GM18517 (cell line): Measurements from ENCODE around the gene IER3.

Source experiments
- ATAC-seq: cut with Tn5 transposase; IDR thresholded peaks from one replicate; pipeline ENCODE4 v1.9.1; 2021; ENCODE audit warnings: mild to moderate bottlenecking, moderate library complexity; ENCODE audit not compliant: unreplicated experiment

IER3 gene

GRCh38 chr6:30744054-30744805 is at the start of gene IER3:
Gene IER3 (minus strand): TSS chr6:30744547. CDS start chr6:30744518, 29 bp downstream.
- peak; percentile 41 for ATAC-seq

- ATAC-seq: no peak
Observed at GRCh38 chr6:30793521-30794194, 49.3 kb upstream of the IER3 start.

GRCh38 chr6:30792786-30793185 is 48.4 kb upstream of the IER3 start:
- ATAC-seq: no peak

- ATAC-seq: no peak
Observed at GRCh38 chr6:30790724-30791383, 46.5 kb upstream of the IER3 start.

GRCh38 chr6:30789606-30790005 is 45.3 kb upstream of the IER3 start:
- no peak for ATAC-seq

GRCh38 chr6:30787954-30788353 is 43.6 kb upstream of the IER3 start:
- ATAC-seq: no peak

- no peak for ATAC-seq
Observed at GRCh38 chr6:30782425-30783014, 38.2 kb upstream of the IER3 start.

GRCh38 chr6:30781743-30782424 is 37.5 kb upstream of the IER3 start:
- ATAC-seq: no peak

GRCh38 chr6:30781395-30781742 is 37.0 kb upstream of the IER3 start:
- ATAC-seq: no peak

GRCh38 chr6:30780642-30780920 is 36.2 kb upstream of the IER3 start:
- ATAC-seq: no peak

- no peak for ATAC-seq
Observed at GRCh38 chr6:30779850-30780641, 35.7 kb upstream of the IER3 start.

GRCh38 chr6:30778001-30778635 is 33.8 kb upstream of the IER3 start:
- no peak for ATAC-seq

- no peak for ATAC-seq
Observed at GRCh38 chr6:30777155-30777485, 32.8 kb upstream of the IER3 start.

GRCh38 chr6:30776390-30777154 is 32.2 kb upstream of the IER3 start:
- no peak for ATAC-seq

- no peak for ATAC-seq
Observed at GRCh38 chr6:30775104-30775503, 30.8 kb upstream of the IER3 start.

GRCh38 chr6:30774701-30775100 is 30.4 kb upstream of the IER3 start:
- no peak for ATAC-seq

- ATAC-seq: no peak
Observed at GRCh38 chr6:30770592-30770991, 26.2 kb upstream of the IER3 start.

GRCh38 chr6:30769853-30770524 is 25.6 kb upstream of the IER3 start:
- no peak for ATAC-seq
